SK-N-SH (cell line): ENCODE measurements around the gene NR2F1. TPM values are rescaled to one million over a fixed set of nuclear protein-coding genes. Genes with fewer than 3 reads are reported as not detected.
A peak's percentile ranks its signal among the peaks of the same experiment; 100 is the strongest.
"Not testable (repeated sequence)": the region's sequence is repeated elsewhere in the genome, so short reads cannot be mapped to it uniquely, and the experiment has no call there.

ENCODE experiments used
- CTCF ChIA-PET: fragments of 300-600, 350-600 bp; formaldehyde crosslinking; extraction: SDS; loops from one replicate; lab custom pipeline; 2021; lab: Yijun Ruan, JAX
- POLR2A ChIA-PET: fragments of 350-600 bp; sonication (Branson Sonifier 250); formaldehyde crosslinking; extraction: SDS; loops from one replicate; lab custom pipeline; 2020; ENCODE audit warnings: antibody characterized with exemption, inconsistent platforms; lab: Yijun Ruan, JAX
- DNase-seq: peaks from one replicate; pipeline ENCODE4 v3.0.0; 2012
- H2AFZ ChIP-seq: fragments of 200-600 bp; sonication (generic); 2 replicates; pipeline ENCODE4 v1.8.1; 2016; ENCODE audit warnings: antibody characterized with exemption, mild to moderate bottlenecking, low read depth
- H3F3A ChIP-seq: fragments of 200-600 bp; sonication (generic); replicated peaks from 2 replicates; pipeline ENCODE3; 2016; ENCODE audit warnings: antibody characterized with exemption, mild to moderate bottlenecking; ENCODE audit not compliant: insufficient read depth
- H3K27ac ChIP-seq, 2 experiments: fragments of 200-500 bp in 1 of 2; fragments of 200-600 bp in 1 of 2; sonication (Bioruptor generic) in 1 of 2; sonication (generic), shearing (Covaris generic) in 1 of 2; 2 replicates each; pipeline versions ENCODE4 v1.5.1 to v1.6.1; 2014 to 2016; ENCODE audit warnings: low read depth in 2 of 2, inconsistent platforms in 1 of 2, low read length in 1 of 2, mild to moderate bottlenecking in 1 of 2, mixed read lengths in 1 of 2
- H3K27me3 ChIP-seq: fragments of 200-600 bp; sonication (generic), shearing (Covaris generic); 2 replicates; pipeline ENCODE4 v1.6.1; 2016; ENCODE audit warnings: mixed run types; ENCODE audit not compliant: insufficient read depth
- H3K36me3 ChIP-seq, 2 experiments: fragments of 200-500 bp in 1 of 2; fragments of 200-600 bp in 1 of 2; sonication (Bioruptor generic) in 1 of 2; sonication (generic) in 1 of 2; replicated peaks in 1 of 2; 2 replicates each; pipeline versions ENCODE3 to v1.5.1; 2014 to 2016; ENCODE audit warnings: low read length in 1 of 2, mild to moderate bottlenecking in 1 of 2; ENCODE audit not compliant: insufficient read depth in 2 of 2, control insufficient read depth in 1 of 2
- H3K4me1 ChIP-seq, 2 experiments: fragments of 200-500 bp in 1 of 2; fragments of 200-600 bp in 1 of 2; sonication (Bioruptor generic) in 1 of 2; sonication (generic), shearing (Covaris generic) in 1 of 2; 2 replicates each; pipeline versions ENCODE4 v1.5.1 to v1.6.1; 2014 to 2016; ENCODE audit warnings: low read depth in 1 of 2, low read length in 1 of 2, mixed run types in 1 of 2; ENCODE audit not compliant: insufficient read depth in 2 of 2, control insufficient read depth in 1 of 2
- H3K4me2 ChIP-seq: fragments of 200-600 bp; sonication (generic), shearing (Covaris generic); 2 replicates; pipeline ENCODE4 v1.6.1; 2017; ENCODE audit warnings: mixed run types
- H3K4me3 ChIP-seq, 2 experiments: fragments of 200-500 bp in 1 of 2; fragments of 200-600 bp in 1 of 2; sonication (Bioruptor generic) in 1 of 2; sonication (generic), shearing (Covaris generic) in 1 of 2; 2 replicates each; pipeline versions ENCODE4 v1.5.1 to v1.8.1; 2014 to 2016; ENCODE audit warnings: low read depth in 2 of 2, inconsistent platforms in 1 of 2, low read length in 1 of 2, mild to moderate bottlenecking in 1 of 2, mixed read lengths in 1 of 2, moderate library complexity in 1 of 2
- H3K79me2 ChIP-seq: fragments of 200-600 bp; sonication (generic); 2 replicates; pipeline ENCODE4 v1.8.1; 2017; ENCODE audit warnings: mild to moderate bottlenecking; ENCODE audit not compliant: insufficient read depth
- H3K9ac ChIP-seq: fragments of 200-600 bp; sonication (generic); 2 replicates; pipeline ENCODE4 v1.6.1; 2017; ENCODE audit warnings: mixed run types
- H3K9me2 ChIP-seq: fragments of 200-600 bp; sonication (generic); 2 replicates; pipeline ENCODE4 v1.6.1; 2017; ENCODE audit warnings: mixed run types
- H3K9me3 ChIP-seq: fragments of 200-600 bp; sonication (generic); 2 replicates; pipeline ENCODE4 v1.6.1; 2017; ENCODE audit warnings: mixed run types, mild to moderate bottlenecking, moderate library complexity
- H4K20me1 ChIP-seq: fragments of 200-600 bp; sonication (generic); 2 replicates; pipeline ENCODE4 v1.6.1; 2017; ENCODE audit warnings: mild to moderate bottlenecking, mixed run types; ENCODE audit not compliant: insufficient read depth
- CHD2 ChIP-seq: fragments of 150-350 bp; IDR thresholded peaks from 2 replicates; pipeline ENCODE4 v1.6.1; 2018; ENCODE audit warnings: low read length; ENCODE audit not compliant: partially characterized antibody
- EP300 ChIP-seq, 2 experiments: IDR thresholded peaks; 2 replicates each; pipeline versions ENCODE4 v1.4.0 to v1.6.1; 2012; ENCODE audit warnings: borderline replicate concordance in 1 of 2, low read depth in 1 of 2, low read length in 1 of 2
- EZH2phosphoT487 ChIP-seq: fragments of 200-600 bp; sonication (generic); IDR thresholded peaks from 2 replicates; pipeline ENCODE4 v1.6.1; 2017; ENCODE audit warnings: low read depth, mixed run types, mild to moderate bottlenecking, antibody characterized with exemption, moderate library complexity, borderline replicate concordance
- GABPA ChIP-seq: IDR thresholded peaks from 2 replicates; pipeline ENCODE4 v1.4.0; 2012; ENCODE audit warnings: low read depth, mild to moderate bottlenecking
- IRF3 ChIP-seq: fragments of 150-350 bp; IDR thresholded peaks from 2 replicates; pipeline ENCODE4 v1.6.1; 2016; ENCODE audit warnings: mild to moderate bottlenecking, low read depth, low read length
- MAX ChIP-seq: IDR thresholded peaks from 2 replicates; pipeline ENCODE4 v1.4.0; 2012; ENCODE audit warnings: low read depth
- NFIC ChIP-seq: IDR thresholded peaks from 2 replicates; pipeline ENCODE4 v1.4.0; 2012; ENCODE audit warnings: borderline replicate concordance
- NRF1 ChIP-seq: IDR thresholded peaks from 2 replicates; pipeline ENCODE4 v1.6.1; 2012; ENCODE audit warnings: low read depth, mild to moderate bottlenecking, low read length
- RAD21 ChIP-seq: IDR thresholded peaks from 2 replicates; pipeline ENCODE4 v1.6.1; 2012; ENCODE audit warnings: mild to moderate bottlenecking, low read length
- RCOR1 ChIP-seq: fragments of 150-350 bp; IDR thresholded peaks from 2 replicates; pipeline ENCODE4 v1.6.1; 2017; ENCODE audit warnings: antibody characterized with exemption, low read length
- RFX5 ChIP-seq: IDR thresholded peaks from 2 replicates; pipeline ENCODE4 v1.6.1; 2012; ENCODE audit warnings: mild to moderate bottlenecking, improper control_type of control experiment, low read length
- SIN3A ChIP-seq: IDR thresholded peaks from 2 replicates; pipeline ENCODE4 v1.6.1; 2012; ENCODE audit warnings: low read depth, mild to moderate bottlenecking, low read length, moderate library complexity, borderline replicate concordance
- SMC3 ChIP-seq: IDR thresholded peaks from 2 replicates; pipeline ENCODE4 v1.6.1; 2012; ENCODE audit warnings: low read depth, low read length, improper control_type of control experiment
- ZBTB33 ChIP-seq: IDR thresholded peaks from 2 replicates; pipeline ENCODE4 v1.4.0; 2012; ENCODE audit warnings: low read depth, borderline replicate concordance
- WGBS: methylation state at CpG from one replicate; pipeline ENCODE4 v1.1.6; 2017; ENCODE audit warnings: low lambda C conversion rate; 5-methylcytosine and 5-hydroxymethylcytosine counted together
- polyA plus RNA-seq, 3 experiments: library from polyadenylated mRNA; depleted of rRNA; stranded (reverse); fragments of >200 nt; gene quantifications; 2 replicates each; pipeline ENCODE4 v1.2.3, GENCODE V29; 2012
- TF ChIP-seq, protein P1 (sequence below): fragments of 150-350 bp; IDR thresholded peaks from 2 replicates; pipeline ENCODE4 v1.6.1; 2017; ENCODE audit warnings: antibody characterized with exemption, low read length, low read depth, borderline replicate concordance

Gene NR2F1
- polyA plus RNA-seq, 1 of the 3 experiments (the other 2 are of a cell fraction), result 47.1 TPM

GRCh38 chr5:93582677-93583438 is at the start of gene NR2F1 (continued):
- TF ChIP-seq ZBTB33, result no peak
- no peak; the same call in 1 of the 2 replicates for TF ChIP-seq RAD21
- TF ChIP-seq NFIC, result peak; percentile 48
- peak; percentile 60; the same call in 1 of the 2 replicates for TF ChIP-seq RCOR1
- TF ChIP-seq GABPA, result no peak
- peak; percentile 49 to 66; a peak in 3 of 4 replicates for TF ChIP-seq EP300 (IDR thresholded peaks at IDR 0.05; ENCODE audit: borderline replicate concordance in 1 of 2, low read depth in 1 of 2, low read length in 1 of 2)
- 0 out of 2 replicates have a peak, but pooled peaks have one; percentile 19 for TF ChIP-seq SMC3
- TF ChIP-seq CHD2, result peak; percentile 75
- TF ChIP-seq, protein P1, sequence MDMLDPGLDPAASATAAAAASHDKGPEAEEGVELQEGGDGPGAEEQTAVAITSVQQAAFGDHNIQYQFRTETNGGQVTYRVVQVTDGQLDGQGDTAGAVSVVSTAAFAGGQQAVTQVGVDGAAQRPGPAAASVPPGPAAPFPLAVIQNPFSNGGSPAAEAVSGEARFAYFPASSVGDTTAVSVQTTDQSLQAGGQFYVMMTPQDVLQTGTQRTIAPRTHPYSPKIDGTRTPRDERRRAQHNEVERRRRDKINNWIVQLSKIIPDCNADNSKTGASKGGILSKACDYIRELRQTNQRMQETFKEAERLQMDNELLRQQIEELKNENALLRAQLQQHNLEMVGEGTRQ, result no peak

GRCh38 chr5:93545872-93546271 is 37.1 kb upstream of the NR2F1 start:
- DNase-seq, result no peak
- CTCF ChIA-PET, result no interaction called here
- H3K9me3 ChIP-seq, result no peaks in the 10 kb centered on the region
- no peaks in the 10 kb centered on the region for H3F3A ChIP-seq
- no peak overlapping the region for H3K9ac ChIP-seq
- no peak overlapping the region for H2AFZ ChIP-seq
- H3K4me1 ChIP-seq, result no peaks in the 10 kb centered on the region
- H3K9me2 ChIP-seq, result no peaks in the 10 kb centered on the region
- H3K27ac ChIP-seq, result no peak overlapping the region
- H3K4me2 ChIP-seq, result no peak overlapping the region
- POLR2A ChIA-PET, result no interaction called here
- H3K4me3 ChIP-seq, result no peak overlapping the region
- TF ChIP-seq EZH2phosphoT487, result no peak
- TF ChIP-seq RFX5, result no peak
- TF ChIP-seq IRF3, result no peak
- TF ChIP-seq NRF1, result no peak
- TF ChIP-seq SIN3A, result no peak
- no peak for TF ChIP-seq MAX
- 95% methylated on average over 4 of the region's 4 CpGs for WGBS
- H3K27me3 ChIP-seq, result no peaks in the 10 kb centered on the region
- H3K79me2 ChIP-seq, result no peaks in the 10 kb centered on the region
- no peaks in the 10 kb centered on the region for H4K20me1 ChIP-seq
- peaks cover 24 to 31% of the 10 kb centered on the region in 2 experiments for H3K36me3 ChIP-seq

GRCh38 chr5:93549594-93549993 is 33.4 kb upstream of the NR2F1 start:
- H3K4me2 ChIP-seq, H3F3A ChIP-seq, H3K79me2 ChIP-seq, POLR2A ChIA-PET, H2AFZ ChIP-seq, H3K9me3 ChIP-seq, CTCF ChIA-PET, H3K4me1 ChIP-seq, H3K4me3 ChIP-seq, H4K20me1 ChIP-seq, H3K9ac ChIP-seq, H3K27ac ChIP-seq, DNase-seq, H3K9me2 ChIP-seq, H3K27me3 ChIP-seq: not testable (repeated sequence)
- peaks cover 8 to 59% of the 10 kb centered on the region in 2 experiments for H3K36me3 ChIP-seq
- WGBS, result 93% methylated on average over 3 of the region's 3 CpGs
